GM19025 (cell line): ENCODE measurements around the gene DLGAP1.
"Not testable (repeated sequence)": the region's sequence is repeated elsewhere in the genome, so short reads cannot be mapped to it uniquely, and the experiment has no call there.

Experiments
- ATAC-seq: cut with Tn5 transposase; IDR thresholded peaks from one replicate; pipeline ENCODE4 v1.9.1; 2021; ENCODE audit warnings: mild to moderate bottlenecking, low read depth, moderate library complexity; ENCODE audit not compliant: unreplicated experiment

The DLGAP1 gene

GRCh38 chr18:4455113-4455811, at the start of gene DLGAP1:
Gene DLGAP1 (minus strand): TSS chr18:4455307.
- peak; percentile 80 for ATAC-seq

- ATAC-seq = not testable (repeated sequence)
Observed at GRCh38 chr18:4494703-4495284, 39.7 kb upstream of the DLGAP1 start.

GRCh38 chr18:4468511-4468910, 13.4 kb upstream of the DLGAP1 start:
- ATAC-seq = no peak

GRCh38 chr18:4454537-4455112, 482 bp downstream of the DLGAP1 start:
- peak; percentile 27 for ATAC-seq

- ATAC-seq = no peak
Observed at GRCh38 chr18:4453874-4454536, 1.1 kb downstream of the DLGAP1 start.

GRCh38 chr18:4453567-4453873, 1.6 kb downstream of the DLGAP1 start:
- no peak for ATAC-seq

- ATAC-seq = no peak
Observed at GRCh38 chr18:4450065-4450658, 4.9 kb downstream of the DLGAP1 start.

GRCh38 chr18:4445902-4446301, 9.2 kb downstream of the DLGAP1 start:
- no peak for ATAC-seq

- no peak for ATAC-seq
Observed at GRCh38 chr18:4444306-4444705, 10.8 kb downstream of the DLGAP1 start.

GRCh38 chr18:4441098-4441497, 14.0 kb downstream of the DLGAP1 start:
- no peak for ATAC-seq

- ATAC-seq = no peak
Observed at GRCh38 chr18:4438938-4439337, 16.2 kb downstream of the DLGAP1 start.

GRCh38 chr18:4433717-4434116, 21.4 kb downstream of the DLGAP1 start:
- ATAC-seq = no peak

GRCh38 chr18:4430836-4431235, 24.3 kb downstream of the DLGAP1 start:
- no peak for ATAC-seq

- ATAC-seq = no peak
Observed at GRCh38 chr18:4417714-4418113, 37.4 kb downstream of the DLGAP1 start.

GRCh38 chr18:4416976-4417375, 38.1 kb downstream of the DLGAP1 start:
- ATAC-seq = no peak

GRCh38 chr18:4412286-4412685, 42.8 kb downstream of the DLGAP1 start:
- ATAC-seq = no peak

GRCh38 chr18:4406856-4407255, 48.3 kb downstream of the DLGAP1 start:
- ATAC-seq = no peak

GRCh38 chr18:4405965-4406364, 49.1 kb downstream of the DLGAP1 start:
- ATAC-seq = no peak

GRCh38 chr18:4403836-4404235, 51.3 kb downstream of the DLGAP1 start:
- ATAC-seq = no peak

- ATAC-seq = no peak
Observed at GRCh38 chr18:4400911-4401310, 54.2 kb downstream of the DLGAP1 start.

GRCh38 chr18:4399929-4400328, 55.2 kb downstream of the DLGAP1 start:
- no peak for ATAC-seq
